SH-SY5Y (cell line): ENCODE data around the gene ZBED1.

Source experiments
- GATA2 ChIP-seq: IDR thresholded peaks from 2 replicates; pipeline ENCODE4 v1.6.1; 2011; ENCODE audit warnings: mild to moderate bottlenecking, low read depth, low read length
- GATA3 ChIP-seq: IDR thresholded peaks from 2 replicates; pipeline ENCODE4 v1.6.1; 2011; ENCODE audit warnings: low read depth, mild to moderate bottlenecking, low read length, moderate library complexity

DNA sequence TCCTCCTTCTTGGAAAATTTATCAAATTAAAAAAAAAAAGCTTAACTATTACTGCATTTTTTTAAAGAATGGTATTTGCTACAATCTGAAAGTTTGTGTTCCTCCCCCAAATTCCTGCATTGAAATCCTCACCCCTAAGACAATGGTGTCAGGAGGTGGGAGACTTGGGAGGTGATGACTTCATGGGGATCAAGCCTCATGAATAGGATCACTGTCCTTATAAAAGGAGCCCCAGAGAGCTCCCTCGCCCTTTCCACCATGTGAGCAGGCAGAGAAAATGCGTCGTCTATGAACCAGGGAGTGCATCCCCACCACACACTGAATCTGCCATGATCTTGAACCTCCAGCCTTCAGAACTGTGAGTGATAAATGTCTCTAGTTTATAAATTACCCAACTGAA, 38.0 kb downstream of the ZBED1 start:
- no peak for TF ChIP-seq GATA2
- no peak for TF ChIP-seq GATA3
